Activated CD8-positive, alpha-beta memory T cell treated with anti-CD3 and anti-CD28 coated beads, Interleukin-2, amount 50 U/mL, for 24 hours (primary cell): ENCODE results near the gene GLI2.

Experiments
- DNase-seq: peaks from one replicate; pipeline ENCODE4 v3.0.0-alpha.2; 2020; ENCODE audit errors: extremely low read depth

Gene GLI2

GRCh38 chr2:120770641-120771040, 35.0 kb downstream of the GLI2 start:
- no peak for DNase-seq

- no peak for DNase-seq
Measured at GRCh38 chr2:120771111-120771780, 35.6 kb downstream of the GLI2 start.

- DNase-seq, result no peak
Measured at GRCh38 chr2:120771781-120772208, 36.1 kb downstream of the GLI2 start.

- no peak for DNase-seq
Measured at GRCh38 chr2:120772261-120772660, 36.6 kb downstream of the GLI2 start.

GRCh38 chr2:120773186-120773800, 37.6 kb downstream of the GLI2 start:
- no peak for DNase-seq

- no peak for DNase-seq
Measured at GRCh38 chr2:120774557-120775160, 39.0 kb downstream of the GLI2 start.

- no peak for DNase-seq
Measured at GRCh38 chr2:120775194-120775593, 39.5 kb downstream of the GLI2 start.

- DNase-seq, result no peak
Measured at GRCh38 chr2:120775801-120776589, 40.3 kb downstream of the GLI2 start.

- no peak for DNase-seq
Measured at GRCh38 chr2:120776649-120777048, 41.0 kb downstream of the GLI2 start.

GRCh38 chr2:120777170-120777751, 41.6 kb downstream of the GLI2 start:
- no peak for DNase-seq

GRCh38 chr2:120777787-120778186, 42.1 kb downstream of the GLI2 start:
- no peak for DNase-seq

- no peak for DNase-seq
Measured at GRCh38 chr2:120778244-120778643, 42.6 kb downstream of the GLI2 start.

GRCh38 chr2:120779781-120780283, 44.2 kb downstream of the GLI2 start:
- DNase-seq, result no peak

- no peak for DNase-seq
Measured at GRCh38 chr2:120780402-120780801, 44.7 kb downstream of the GLI2 start.

- DNase-seq, result no peak
Measured at GRCh38 chr2:120783371-120783791, 47.7 kb downstream of the GLI2 start.

GRCh38 chr2:120783969-120784372, 48.3 kb downstream of the GLI2 start:
- DNase-seq, result no peak
